OCI-LY3 (cell line): ENCODE data around the gene NBPF14.
"Not testable (repeated sequence)": the region's sequence is repeated elsewhere in the genome, so short reads cannot be mapped to it uniquely, and the experiment has no call there.

Experiments used
- CTCF ChIP-seq: fragments of 200-600, 300-600 bp; sonication (generic); IDR thresholded peaks from 2 replicates; pipeline ENCODE4 v1.5.1; 2014; ENCODE audit warnings: antibody characterized with exemption, low read length, low read depth
- EZH2phosphoT487 ChIP-seq: fragments of 200-600 bp; shearing (Covaris generic); IDR thresholded peaks from 2 replicates; pipeline ENCODE4 v1.6.1; 2018; ENCODE audit warnings: antibody characterized with exemption, mixed run types, low read depth

- TF ChIP-seq CTCF, EZH2phosphoT487: not testable (repeated sequence)
Measured at GRCh38 chr1:148522561-148523204, 73.1 kb downstream of the NBPF14 start.
